IPS-18a (cell line): ENCODE measurements around the gene USF2.
"Not testable (repeated sequence)": the region's sequence is repeated elsewhere in the genome, so short reads cannot be mapped to it uniquely, and the experiment has no call there.

Experiments
- H3K27ac ChIP-seq: one replicate; pipeline ENCODE4 v1.5.1; 2013; ENCODE audit warnings: low read length
- H3K27me3 ChIP-seq: one replicate; pipeline ENCODE4 v1.6.1; 2013; ENCODE audit warnings: mild to moderate bottlenecking, low read length; ENCODE audit not compliant: control insufficient read depth, insufficient read depth
- H3K36me3 ChIP-seq: one replicate; pipeline ENCODE4 v1.6.1; 2013; ENCODE audit warnings: low read depth, low read length; ENCODE audit not compliant: control insufficient read depth
- H3K4me1 ChIP-seq: one replicate; pipeline ENCODE4 v1.6.1; 2013; ENCODE audit warnings: low read depth, low read length; ENCODE audit not compliant: control insufficient read depth
- H3K4me3 ChIP-seq: one replicate; pipeline ENCODE4 v1.5.1; 2013; ENCODE audit warnings: low read length
- H3K9ac ChIP-seq: one replicate; pipeline ENCODE4 v1.6.1; 2013; ENCODE audit warnings: mild to moderate bottlenecking, low read length, moderate library complexity
- H3K9me3 ChIP-seq: one replicate; pipeline ENCODE4 v1.6.1; 2013; ENCODE audit warnings: low read depth, low read length; ENCODE audit not compliant: control insufficient read depth

The USF2 gene

GRCh38 chr19:35284153-35285094, 15.7 kb downstream of the USF2 start:
- Histone ChIP-seq H3K4me3 (no peak overlapping the region), H3K27me3 (no peaks in the 10 kb centered on the region), H3K36me3 (no peaks in the 10 kb centered on the region), H3K9ac (no peak overlapping the region), H3K9me3 (no peaks in the 10 kb centered on the region), H3K4me1 (peaks cover 6% of the 10 kb centered on the region), H3K27ac (no peak overlapping the region)

- Histone ChIP-seq H3K27ac (no peak overlapping the region), H3K9ac (no peak overlapping the region), H3K4me1 (peaks cover 6% of the 10 kb centered on the region)
Measured at GRCh38 chr19:35285095-35285449, 16.3 kb downstream of the USF2 start.

DNA sequence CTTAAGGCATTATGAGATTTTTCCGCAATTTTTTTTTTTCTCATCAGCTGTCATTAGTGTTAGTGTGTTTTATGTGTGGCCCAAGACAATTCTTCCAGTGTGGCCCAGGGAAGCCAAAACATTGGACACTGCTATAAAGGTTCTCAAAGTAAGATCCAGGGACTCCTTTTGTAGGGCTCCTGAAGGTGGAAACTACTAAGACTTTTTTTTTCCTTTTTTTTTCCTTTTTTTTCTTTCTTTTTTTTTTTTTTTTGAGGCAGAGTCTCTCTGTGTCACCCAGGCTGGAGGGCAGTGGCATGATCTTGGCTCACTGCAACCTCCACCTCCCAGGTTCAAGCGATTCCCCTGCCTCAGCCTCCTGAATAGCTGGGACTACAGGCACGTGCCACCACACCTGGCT, 16.7 kb downstream of the USF2 start:
- not testable (repeated sequence) for H3K36me3 ChIP-seq, H3K9ac ChIP-seq, H3K27ac ChIP-seq, H3K4me1 ChIP-seq, H3K9me3 ChIP-seq, H3K4me3 ChIP-seq, H3K27me3 ChIP-seq

More at GRCh38 chr19:35285095-35285449, 16.3 kb downstream of the USF2 start:
- Histone ChIP-seq H3K36me3 (no peaks in the 10 kb centered on the region), H3K4me3 (no peak overlapping the region), H3K9me3 (no peaks in the 10 kb centered on the region), H3K27me3 (no peaks in the 10 kb centered on the region)

DNA sequence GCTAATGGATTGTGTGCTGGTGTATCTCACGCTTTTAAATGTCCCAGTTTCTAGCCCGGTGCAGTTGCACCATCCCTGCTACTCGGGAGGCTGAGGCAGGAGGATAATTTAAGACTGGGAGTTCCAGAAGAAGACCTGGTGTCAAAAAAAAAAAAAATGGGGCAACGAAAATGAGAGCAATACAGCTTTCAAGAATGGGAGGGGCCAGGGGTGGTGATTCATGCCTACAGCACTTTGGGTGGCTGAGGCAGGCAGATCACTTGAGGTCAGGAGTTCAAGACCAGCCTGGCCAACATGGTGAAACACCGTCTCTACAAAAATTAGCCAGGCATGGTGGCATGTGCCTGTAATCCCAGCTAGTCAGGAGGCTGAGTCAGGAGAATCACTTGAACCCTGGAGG, 17.3 kb downstream of the USF2 start:
- H3K36me3 ChIP-seq, H3K9me3 ChIP-seq, H3K4me1 ChIP-seq, H3K27ac ChIP-seq, H3K9ac ChIP-seq, H3K27me3 ChIP-seq, H3K4me3 ChIP-seq: not testable (repeated sequence)

GRCh38 chr19:35287713-35288112, 19.0 kb downstream of the USF2 start:
- Histone ChIP-seq H3K27me3 (no peaks in the 10 kb centered on the region), H3K4me3 (no peak overlapping the region), H3K27ac (no peak overlapping the region), H3K9me3 (no peaks in the 10 kb centered on the region), H3K9ac (no peak overlapping the region), H3K4me1 (peaks cover 6% of the 10 kb centered on the region), H3K36me3 (no peaks in the 10 kb centered on the region)

DNA sequence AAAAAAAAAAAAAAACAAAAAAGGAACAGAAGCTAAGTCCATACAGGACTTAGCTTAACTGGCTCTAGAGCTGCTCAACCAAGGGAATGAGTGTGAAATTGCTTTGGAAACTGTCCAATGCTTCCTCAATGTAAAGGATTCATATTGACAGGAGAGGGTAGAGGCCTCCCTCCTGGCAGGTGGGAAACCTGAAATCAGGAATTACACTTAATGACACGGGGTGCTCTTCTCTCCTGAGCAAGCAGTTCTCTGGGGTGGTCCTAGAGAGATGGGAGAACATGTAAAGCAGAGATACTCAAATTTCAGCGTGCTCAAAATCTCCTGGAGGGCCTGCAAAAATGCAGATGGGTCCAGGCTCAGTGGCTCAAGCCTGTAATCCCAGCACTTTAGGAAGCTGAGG, 19.6 kb downstream of the USF2 start:
- Histone ChIP-seq H3K27ac (no peak overlapping the region), H3K4me3 (no peak overlapping the region), H3K27me3 (no peaks in the 10 kb centered on the region), H3K9ac (no peak overlapping the region), H3K4me1 (peaks cover 6% of the 10 kb centered on the region), H3K36me3 (no peaks in the 10 kb centered on the region), H3K9me3 (no peaks in the 10 kb centered on the region)

DNA sequence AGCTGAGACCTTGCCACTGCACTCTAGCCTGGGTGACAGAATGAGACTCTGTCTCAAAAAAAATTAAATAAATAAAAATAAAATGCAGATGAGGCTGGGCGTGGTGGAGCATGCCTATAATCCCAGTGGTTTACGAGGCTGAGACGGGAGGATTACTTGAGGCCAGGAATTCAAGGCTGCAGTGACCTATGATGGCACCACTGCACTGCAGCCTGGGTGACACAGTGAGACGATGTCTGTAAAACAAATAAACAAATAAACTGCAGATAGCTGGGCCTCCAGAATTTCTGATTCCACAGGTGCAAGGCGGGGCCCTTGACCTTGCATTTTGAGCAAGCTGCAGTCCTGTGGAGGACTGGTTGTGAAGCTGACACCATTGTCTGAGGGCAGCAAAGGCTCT, 20.1 kb downstream of the USF2 start:
- Histone ChIP-seq H3K9ac (no peak overlapping the region), H3K27me3 (no peaks in the 10 kb centered on the region), H3K4me3 (no peak overlapping the region), H3K9me3 (no peaks in the 10 kb centered on the region), H3K27ac (no peak overlapping the region), H3K4me1 (peaks cover 6% of the 10 kb centered on the region), H3K36me3 (no peaks in the 10 kb centered on the region)

GRCh38 chr19:35290381-35291127, 21.8 kb downstream of the USF2 start:
- H3K27me3 ChIP-seq = no peaks in the 10 kb centered on the region
- no peak overlapping the region for H3K9ac ChIP-seq
- H3K4me3 ChIP-seq = no peak overlapping the region
- no peaks in the 10 kb centered on the region for H3K9me3 ChIP-seq
- H3K4me1 ChIP-seq = no peaks in the 10 kb centered on the region
- no peak overlapping the region for H3K27ac ChIP-seq
- H3K36me3 ChIP-seq = no peaks in the 10 kb centered on the region

GRCh38 chr19:35291259-35291658, 22.5 kb downstream of the USF2 start:
- no peaks in the 10 kb centered on the region for H3K9me3 ChIP-seq
- H3K9ac ChIP-seq = no peak overlapping the region
- no peaks in the 10 kb centered on the region for H3K27me3 ChIP-seq
- no peak overlapping the region for H3K27ac ChIP-seq
- H3K4me1 ChIP-seq = no peaks in the 10 kb centered on the region
- H3K36me3 ChIP-seq = no peaks in the 10 kb centered on the region
- no peak overlapping the region for H3K4me3 ChIP-seq

- Histone ChIP-seq H3K27ac (no peak within 1 kb of the TSS), H3K4me3 (no peak within 1 kb of the TSS), H3K4me1 (no peaks in the 10 kb centered on the region), H3K9me3 (no peaks in the 10 kb centered on the region), H3K9ac (no peak within 1 kb of the TSS), H3K36me3 (no peaks in the 10 kb centered on the region), H3K27me3 (no peaks in the 10 kb centered on the region)
Measured at GRCh38 chr19:35291916-35292315, 23.2 kb downstream of the USF2 start, which contains the start of gene MAG. Gene MAG (plus strand): TSS chr19:35292161. CDS start chr19:35295409, 3,248 bp downstream.

GRCh38 chr19:35292421-35293362, 23.9 kb downstream of the USF2 start:
- Histone ChIP-seq H3K9ac (no peak overlapping the region), H3K27ac (no peak overlapping the region), H3K36me3 (no peaks in the 10 kb centered on the region), H3K9me3 (no peaks in the 10 kb centered on the region), H3K4me3 (no peak overlapping the region), H3K27me3 (no peaks in the 10 kb centered on the region), H3K4me1 (no peaks in the 10 kb centered on the region)
